Measurements from ENCODE around the gene LANCL2. TPM values are rescaled to one million over a fixed set of nuclear protein-coding genes. Genes with fewer than 3 reads are reported as not detected.

The LANCL2 gene
- total and polyA plus RNA-seq, 10 donors = 4.7 to 13.5 (median 9.6) TPM

- H3K27ac ChIP-seq = no peak overlapping the region
- TF ChIP-seq CTCF (IDR thresholded peaks at IDR 0.05 in 8 of 11, conservative IDR thresholded peaks at IDR 0.05 in 3 of 11) (no peak), POLR2A (IDR thresholded peaks at IDR 0.05) (no peak), POLR2AphosphoS5 (IDR thresholded peaks at IDR 0.05) (no peak)
- peaks cover 0 to 16% (median 0%) of the 10 kb centered on the region in 7 donors for H3K27me3 ChIP-seq (replicated peaks in 1 of 7)
- no peak for DNase-seq
- peaks cover 0 to 23% (median 0%) of the 10 kb centered on the region in 6 donors for H3K36me3 ChIP-seq
- no peaks in the 10 kb centered on the region for H3K4me1 ChIP-seq
- intact Hi-C loops (cut with DNase I; ENCODE audit: low total_unique reads) = no loop called here
- WGBS, 5 donors = 78 to 86% (median 80%) methylated on average over 22 of the region's 22 CpGs
- H3K9me3 ChIP-seq = peaks cover 0 to 5% (median 0%) of the 10 kb centered on the region in 8 donors
- no peak overlapping the region for H3K4me3 ChIP-seq
Observed at GRCh38 chr7:55448526-55448925, 83.4 kb downstream of the LANCL2 start.

- H3K9me3 ChIP-seq = peaks cover 0 to 5% (median 0%) of the 10 kb centered on the region in 8 donors
- H3K4me1 ChIP-seq = no peaks in the 10 kb centered on the region
- TF ChIP-seq POLR2A (IDR thresholded peaks at IDR 0.05) (no peak), CTCF (IDR thresholded peaks at IDR 0.05 in 8 of 11, conservative IDR thresholded peaks at IDR 0.05 in 3 of 11) (no peak), POLR2AphosphoS5 (IDR thresholded peaks at IDR 0.05) (peak in 1 of 3 donors; percentile 66)
- WGBS, 5 donors = 47 to 89% (median 54%) methylated on average over 7 to 56 of the region's 56 CpGs
- intact Hi-C loops (cut with DNase I; ENCODE audit: low total_unique reads) = no loop called here
- no peak overlapping the region for H3K27ac ChIP-seq
- peaks cover 0 to 23% (median 0%) of the 10 kb centered on the region in 6 donors for H3K36me3 ChIP-seq
- no peak for DNase-seq
- peak overlapping the region in 1 of 8 donors; percentile 22 for H3K4me3 ChIP-seq
- H3K27me3 ChIP-seq (replicated peaks in 1 of 7) = peaks cover 0 to 16% (median 0%) of the 10 kb centered on the region in 7 donors
Observed at GRCh38 chr7:55449205-55449991, 84.3 kb downstream of the LANCL2 start.

GRCh38 chr7:55449992-55450535 lies 84.9 kb downstream of the LANCL2 start:
- Histone ChIP-seq H3K9me3 (peaks cover 0 to 5% (median 0%) of the 10 kb centered on the region in 8 donors), H3K36me3 (peaks cover 0 to 23% (median 0%) of the 10 kb centered on the region in 6 donors), H3K27ac (no peak overlapping the region), H3K4me1 (peaks cover 0 to 1% (median 0%) of the 10 kb centered on the region in 6 donors), H3K4me3 (no peak overlapping the region), H3K27me3 (replicated peaks in 1 of 7) (peaks cover 0 to 16% (median 0%) of the 10 kb centered on the region in 7 donors)
- no peak for DNase-seq
- intact Hi-C loops (cut with DNase I; ENCODE audit: low total_unique reads) = no loop called here
- TF ChIP-seq POLR2AphosphoS5 (IDR thresholded peaks at IDR 0.05) = no peak
- no peak for TF ChIP-seq CTCF (IDR thresholded peaks at IDR 0.05 in 8 of 11, conservative IDR thresholded peaks at IDR 0.05 in 3 of 11)
- TF ChIP-seq POLR2A (IDR thresholded peaks at IDR 0.05) = no peak
- WGBS, 5 donors = 93 to 96% (median 94%) methylated on average over 8 of the region's 8 CpGs

DNA sequence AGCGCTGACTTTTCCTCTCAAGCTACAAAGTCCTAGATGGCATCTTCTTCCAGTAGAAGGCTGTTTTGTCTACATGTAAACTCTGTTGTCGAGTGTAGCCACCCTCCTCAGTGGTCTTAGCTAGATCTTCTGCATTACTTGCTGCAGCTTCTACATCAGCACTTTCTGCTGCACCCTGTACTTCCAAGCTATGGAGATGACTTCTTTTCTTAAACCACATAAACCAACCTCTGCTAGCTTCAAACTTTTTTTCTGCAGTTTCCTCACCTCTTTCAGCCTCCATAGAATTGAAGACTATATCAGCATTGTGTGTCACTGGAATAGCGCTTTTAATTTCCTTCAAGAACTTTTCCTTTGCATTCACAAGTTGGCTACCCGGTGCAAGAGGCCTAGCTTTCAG lies 87.8 kb downstream of the LANCL2 start:
- DNase-seq = no peak
- Histone ChIP-seq H3K36me3 (peaks cover 0 to 23% (median 0%) of the 10 kb centered on the region in 6 donors), H3K4me1 (peaks cover 0 to 3% (median 0%) of the 10 kb centered on the region in 6 donors), H3K27ac (no peak overlapping the region), H3K27me3 (replicated peaks in 1 of 7) (peaks cover 0 to 16% (median 0%) of the 10 kb centered on the region in 7 donors), H3K4me3 (no peak overlapping the region), H3K9me3 (peaks cover 0 to 25% (median 20%) of the 10 kb centered on the region in 8 donors)
- no peak for TF ChIP-seq POLR2AphosphoS5 (IDR thresholded peaks at IDR 0.05)
- no peak for TF ChIP-seq POLR2A (IDR thresholded peaks at IDR 0.05)
- TF ChIP-seq CTCF (IDR thresholded peaks at IDR 0.05 in 8 of 11, conservative IDR thresholded peaks at IDR 0.05 in 3 of 11) = no peak
- intact Hi-C loops (cut with DNase I; ENCODE audit: low total_unique reads) = no loop called here
- 85 to 97% (median 92%) methylated on average over 4 of the region's 4 CpGs for WGBS, 5 donors
